ENCODE measurements around the gene SHC2. TPM values are rescaled to one million over a fixed set of nuclear protein-coding genes. Genes with fewer than 3 reads are reported as not detected.

The SHC2 gene
- total RNA-seq, 1 donor from 2014 or later = not detected

- intact Hi-C loops (cut with micrococcal nuclease) = no loop called here
Measured at GRCh38 chr19:374183-374885, 86.5 kb downstream of the SHC2 start.

DNA sequence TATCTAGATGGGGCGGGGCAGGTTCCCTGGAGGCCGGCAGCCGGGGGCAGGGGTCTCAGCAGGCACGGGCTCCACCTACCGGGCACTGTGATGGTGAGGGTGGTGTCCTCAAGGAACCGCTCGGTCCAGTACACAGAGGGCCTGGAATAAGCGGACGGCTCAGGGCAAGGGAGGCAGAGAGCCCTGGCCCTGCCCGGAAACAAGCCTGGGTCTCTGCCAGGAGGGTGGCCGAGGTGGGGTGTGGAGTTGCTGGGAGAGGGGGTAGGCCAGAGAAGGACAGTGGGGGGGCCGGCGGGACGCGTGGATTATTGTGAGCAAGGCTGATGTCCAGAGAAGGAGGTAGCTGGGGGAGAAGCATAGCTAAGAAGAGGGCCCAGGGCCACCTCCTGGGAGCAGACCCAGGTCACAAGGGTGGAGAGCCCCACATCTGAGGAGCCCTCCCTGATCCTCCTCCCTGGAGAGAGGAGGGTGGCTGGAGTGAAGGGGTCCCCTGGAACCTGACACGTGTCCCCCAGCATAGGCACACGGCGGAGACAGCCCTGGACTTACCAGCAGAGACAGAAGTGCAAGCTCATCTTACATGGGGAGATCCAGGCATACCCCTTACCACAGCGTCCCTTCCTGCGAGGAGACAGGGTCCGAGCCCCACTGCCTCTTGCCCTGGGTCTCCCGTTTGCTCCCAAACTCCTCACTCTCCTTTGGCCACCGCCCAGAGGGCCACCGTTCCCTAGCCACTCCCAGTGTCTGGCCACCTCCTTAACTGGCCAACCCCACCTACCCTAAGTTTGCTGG, 87.2 kb downstream of the SHC2 start:
- intact Hi-C loops (cut with micrococcal nuclease) = no loop called here

DNA sequence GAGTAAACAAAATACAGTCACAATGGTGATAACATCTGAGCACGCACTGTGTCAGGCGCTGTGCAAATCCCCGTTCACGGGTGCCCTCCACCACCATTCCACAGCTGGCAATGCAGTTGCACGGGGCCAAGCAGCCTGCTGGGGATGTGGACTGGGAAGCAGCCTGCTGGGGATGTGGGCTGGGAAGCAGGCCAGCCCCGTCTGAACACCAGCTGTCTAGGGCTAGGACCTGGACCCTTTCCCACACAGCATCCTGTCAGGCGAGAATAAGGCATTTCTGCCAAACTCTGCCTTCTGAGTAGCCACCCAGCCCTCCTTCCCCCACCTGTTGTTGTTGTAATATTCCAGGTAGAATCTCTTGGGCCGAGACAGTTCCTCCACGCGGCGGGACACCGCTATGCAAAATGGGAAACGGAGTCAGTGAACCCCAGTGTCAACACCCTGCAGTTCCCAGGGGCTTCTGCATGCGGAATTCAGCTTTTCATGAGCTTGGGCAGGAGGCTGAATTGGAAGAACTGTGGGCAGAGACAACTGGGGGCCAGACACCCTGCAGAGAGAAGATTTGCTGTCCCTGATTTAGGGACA, 88.4 kb downstream of the SHC2 start:
- intact Hi-C loops (cut with micrococcal nuclease) = no loop called here

DNA sequence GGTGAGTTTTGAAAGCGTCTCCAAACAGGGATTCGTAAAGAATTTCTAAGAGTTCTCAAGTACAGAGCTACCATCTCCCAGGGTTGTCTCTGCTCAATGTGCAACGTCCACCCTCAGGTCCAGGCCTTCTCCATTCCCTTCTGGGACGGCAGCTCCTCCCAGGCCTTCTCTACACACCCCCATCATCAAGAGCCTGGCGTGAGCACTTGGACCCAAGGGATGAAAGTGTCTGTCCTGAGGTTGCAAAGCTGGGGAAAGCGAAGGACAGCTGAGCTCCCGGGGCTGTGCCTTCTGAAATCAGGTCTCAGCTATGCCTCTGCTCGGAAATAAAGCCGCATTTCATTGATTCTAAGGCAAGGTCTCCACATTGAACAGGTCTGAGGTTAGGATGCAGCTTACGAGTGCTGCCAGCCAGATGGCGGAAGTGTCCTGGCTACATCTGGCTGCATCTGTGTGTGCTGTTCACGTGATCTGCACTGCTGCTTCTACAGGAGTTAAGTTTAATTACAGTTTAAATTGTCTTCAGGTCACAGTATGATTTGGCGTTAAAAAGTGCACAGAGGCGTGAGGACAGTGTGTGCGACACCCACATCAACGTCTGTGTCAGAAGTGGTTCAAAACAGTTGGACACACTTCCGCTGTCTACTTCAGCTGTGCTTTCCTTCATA, 89.2 kb downstream of the SHC2 start:
- intact Hi-C loops (cut with micrococcal nuclease) = no loop called here

- intact Hi-C loops (cut with micrococcal nuclease) = no loop called here
Measured at GRCh38 chr19:370641-371330, 90.0 kb downstream of the SHC2 start.

DNA sequence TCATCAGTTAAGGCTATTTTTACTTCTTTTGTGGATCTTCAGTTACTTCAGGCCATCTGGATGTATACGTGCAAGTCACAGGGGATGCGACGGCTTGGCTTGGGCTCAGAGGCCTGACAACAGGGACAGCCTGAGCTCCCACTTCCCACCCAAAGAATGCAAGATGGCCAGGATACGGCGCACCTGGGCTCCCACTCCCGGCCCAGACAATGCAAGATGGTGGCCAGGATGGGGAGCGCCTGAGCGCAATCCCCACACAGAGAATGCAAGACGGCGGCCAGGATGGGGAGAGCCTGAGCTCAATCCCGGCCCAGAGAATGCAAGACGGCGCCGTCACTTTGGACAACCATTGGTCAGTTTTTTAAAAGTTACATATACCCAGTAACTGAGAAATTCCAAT, 91.0 kb downstream of the SHC2 start:
- intact Hi-C loops (cut with micrococcal nuclease) = no loop called here

GRCh38 chr19:369256-369655, 91.6 kb downstream of the SHC2 start:
- intact Hi-C loops (cut with micrococcal nuclease) = no loop called here

GRCh38 chr19:368630-369024, 92.2 kb downstream of the SHC2 start:
- intact Hi-C loops (cut with micrococcal nuclease) = no loop called here

GRCh38 chr19:367963-368629, 92.7 kb downstream of the SHC2 start:
- intact Hi-C loops (cut with micrococcal nuclease) = no loop called here

DNA sequence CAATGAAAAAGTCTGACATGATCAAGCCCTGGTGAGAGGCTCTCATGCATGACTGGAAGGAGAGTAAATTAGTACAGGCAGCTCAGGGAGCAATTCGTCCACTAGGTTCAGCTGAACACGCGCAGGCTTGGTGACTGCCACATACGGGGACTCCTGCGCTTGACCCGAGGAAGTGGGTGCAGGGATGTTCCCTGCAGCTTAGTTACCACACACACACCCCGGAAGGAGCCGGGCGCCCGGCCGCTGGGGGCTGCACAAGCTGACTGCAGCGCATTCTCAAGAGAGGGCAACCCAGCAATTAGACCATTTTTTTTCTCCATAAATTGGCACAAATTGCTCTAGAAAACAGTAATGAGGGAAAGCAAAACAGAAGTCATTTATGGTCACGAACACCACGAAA, 93.3 kb downstream of the SHC2 start:
- intact Hi-C loops (cut with micrococcal nuclease) = no loop called here

DNA sequence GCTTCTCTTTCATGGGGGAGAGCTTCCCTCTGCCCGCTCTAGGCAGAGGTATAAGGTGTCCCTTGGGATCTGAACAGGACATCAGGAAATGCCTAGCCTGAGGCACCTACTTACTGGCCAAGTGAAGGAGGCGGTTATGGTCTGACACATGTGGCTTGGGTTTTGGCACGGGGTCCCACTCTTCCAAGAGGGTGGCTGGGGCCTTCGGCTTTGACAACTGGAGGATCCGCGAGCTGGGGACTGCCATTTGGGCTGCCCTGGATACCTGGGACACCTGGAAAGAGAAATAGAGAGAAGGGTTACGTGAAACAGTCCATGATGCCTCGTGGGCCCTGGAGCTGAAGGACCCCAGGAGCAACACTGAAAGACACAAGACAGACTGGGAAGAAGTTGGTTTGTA, 93.9 kb downstream of the SHC2 start:
- intact Hi-C loops (cut with micrococcal nuclease) = no loop called here

Other genes with a start within 250 kb of the SHC2 start
- 0.05 TPM in 1 of 2 replicates, not detected in the other for gene PLPP2, start 169.6 kb downstream of the SHC2 start, total RNA-seq
- 23.8 and 26.4 TPM in 2 replicates for gene MIER2, start 116.2 kb downstream of the SHC2 start, total RNA-seq
- gene C2CD4C, start 51.9 kb downstream of the SHC2 start, total RNA-seq = 0.05 and 0.09 TPM in 2 replicates
- gene MADCAM1, start 35.5 kb upstream of the SHC2 start, total RNA-seq = 0.18 and 0.36 TPM in 2 replicates
- gene TPGS1, start 46.5 kb upstream of the SHC2 start, total RNA-seq = 20.0 and 21.8 TPM in 2 replicates
- 39.8 and 43.5 TPM in 2 replicates for gene CDC34, start 70.7 kb upstream of the SHC2 start, total RNA-seq
- gene GZMM, start 83.0 kb upstream of the SHC2 start, total RNA-seq = 44.5 and 48.2 TPM in 2 replicates
- gene BSG, start 111.6 kb upstream of the SHC2 start, total RNA-seq = 226 and 237 TPM in 2 replicates
- gene HCN2, start 128.8 kb upstream of the SHC2 start, total RNA-seq = 1.5 and 1.9 TPM in 2 replicates
- gene POLRMT, start 172.5 kb upstream of the SHC2 start, total RNA-seq = 50.6 and 53.9 TPM in 2 replicates
- gene FGF22, start 178.8 kb upstream of the SHC2 start, total RNA-seq = not detected in 2 replicates
- gene RNF126, start 202.2 kb upstream of the SHC2 start, total RNA-seq = 74.1 and 80.9 TPM in 2 replicates
- gene FSTL3, start 215.4 kb upstream of the SHC2 start, total RNA-seq = 2.5 and 3.3 TPM in 2 replicates
- gene PRSS57, start 234.4 kb upstream of the SHC2 start, total RNA-seq = not detected in 2 replicates
- not detected in 2 replicates for gene PALM, start 247.9 kb upstream of the SHC2 start, total RNA-seq

Measured in T-helper 2 cell treated with Interferon-gamma antibody and Interleukin-4, amounts not matched to agents 100 ng/mL and 5 ng/mL, for 36 hours (primary cell).